ENCODE measurements around the gene CYB561D2. TPM values are rescaled to one million over a fixed set of nuclear protein-coding genes. Genes with fewer than 3 reads are reported as not detected.
A peak's percentile ranks its signal among the peaks of the same experiment; 100 is the strongest.

CYB561D2 gene
- total and polyA plus RNA-seq, 7 experiments from 2014 or later: 23.3 to 52.9 (median 35.0) TPM

GRCh38 chr3:50358911-50359759 is 8.5 kb downstream of the CYB561D2 start, which contains the start of gene TMEM115:
TMEM115 (minus strand) TSS chr3:50359521; CDS start chr3:50359063, 458 bp downstream.
- Histone ChIP-seq H3K27ac (ENCODE audit: low read depth, low read length) (peak within 1 kb of the TSS; percentile 93), H3K4me3 (ENCODE audit: low read length) (peak within 1 kb of the TSS; percentile 88), H3K9me3 (ENCODE audit: control insufficient read depth in 2 of 3, low read length in 3 of 3) (no peaks in the 10 kb centered on the region), H3K36me3 (ENCODE audit: control insufficient read depth in 2 of 3, insufficient read depth in 3 of 3, low read length in 3 of 3) (peaks cover 0 to 42% (median 5%) of the 10 kb centered on the region in 3 experiments), H3K27me3 (ENCODE audit: control insufficient read depth in 2 of 2, insufficient read depth in 2 of 2, low read length in 2 of 2) (no peaks in the 10 kb centered on the region), H3K4me1 (ENCODE audit: control insufficient read depth in 2 of 2, insufficient read depth in 2 of 2, low read length in 2 of 2) (peaks cover 30% of the 10 kb centered on the region in 2 donors)
- ATAC-seq: peak; percentile 100
- H3K36me3 Mint-ChIP-seq: peaks cover 0 to 11% (median 0%) of the 10 kb centered on the region in 5 donors
- peak within 1 kb of the TSS; percentile 73 to 98 (median 96) for H3K27ac Mint-ChIP-seq
- H3K4me1 Mint-ChIP-seq: peaks cover 32 to 54% (median 43%) of the 10 kb centered on the region in 7 donors
- ChIA-PET POLR2A (interaction anchor here (1.0 to 28.0 kb wide), 4 partner anchors 10 to 556 kb away, joined by 3 to 656 read pairs (median 4); partner anchors contain the start of genes C3orf18, CYB561D2, HYAL2 and INKA1), CTCF (no interaction called here)
- peak; percentile 71 to 99 (median 95) for DNase-seq
- peak within 1 kb of the TSS; percentile 91 to 99 (median 98) for H3K4me3 Mint-ChIP-seq
- H3K9me3 Mint-ChIP-seq: no peaks in the 10 kb centered on the region
- intact Hi-C loops (cut with micrococcal nuclease): loop anchor here (1.0 to 10.0 kb wide), 16 partner anchors 8 to 1644 kb away; partner anchors contain the start of genes HEMK1 (in 2 of the 2), IFRD2 (in 2 of the 2), TUSC2 (in 2 of the 2) and DCAF1 (in 1 of the 2)
- no peaks in the 10 kb centered on the region for H3K27me3 Mint-ChIP-seq

GRCh38 chr3:50359760-50360110 is 9.1 kb downstream of the CYB561D2 start:
- Histone ChIP-seq H3K36me3 (ENCODE audit: control insufficient read depth in 2 of 3, insufficient read depth in 3 of 3, low read length in 3 of 3) (peaks cover 0 to 36% (median 5%) of the 10 kb centered on the region in 3 experiments), H3K27me3 (ENCODE audit: control insufficient read depth in 2 of 2, insufficient read depth in 2 of 2, low read length in 2 of 2) (no peaks in the 10 kb centered on the region), H3K4me3 (ENCODE audit: low read length) (peak overlapping the region; percentile 88), H3K4me1 (ENCODE audit: control insufficient read depth in 2 of 2, insufficient read depth in 2 of 2, low read length in 2 of 2) (peaks cover 30 to 34% of the 10 kb centered on the region in 2 donors), H3K9me3 (ENCODE audit: control insufficient read depth in 2 of 3, low read length in 3 of 3) (no peaks in the 10 kb centered on the region), H3K27ac (ENCODE audit: low read depth, low read length) (peak overlapping the region; percentile 93)
- Mint-ChIP-seq H3K27me3 (no peaks in the 10 kb centered on the region), H3K9me3 (no peaks in the 10 kb centered on the region), H3K4me1 (peaks cover 32 to 53% (median 39%) of the 10 kb centered on the region in 7 donors), H3K4me3 (peak overlapping the region; percentile 91 to 99 (median 98)), H3K27ac (peak overlapping the region; percentile 73 to 98 (median 96)), H3K36me3 (peaks cover 0 to 7% (median 0%) of the 10 kb centered on the region in 5 donors)
- ChIA-PET POLR2A (interaction anchor here (1.0 to 28.0 kb wide), 3 partner anchors 25 to 557 kb away, joined by 3 to 656 read pairs (median 6); partner anchors contain the start of genes C3orf18, CYB561D2, HYAL2 and INKA1), CTCF (no interaction called here)
- no peak for DNase-seq
- intact Hi-C loops (cut with micrococcal nuclease): loop anchor here (1.0 to 10.0 kb wide), 16 partner anchors 8 to 1645 kb away; partner anchors contain the start of genes HEMK1 (in 2 of the 2), IFRD2 (in 2 of the 2), TUSC2 (in 2 of the 2) and DCAF1 (in 1 of the 2)
- ATAC-seq: peak; percentile 19

GRCh38 chr3:50364573-50365079 is 14.0 kb downstream of the CYB561D2 start:
- no peak overlapping the region for H3K4me3 ChIP-seq (ENCODE audit: low read length)
- ATAC-seq: peak; percentile 10

GRCh38 chr3:50365080-50365841 is 14.6 kb downstream of the CYB561D2 start:
- no peaks in the 10 kb centered on the region for H3K9me3 Mint-ChIP-seq
- CTCF ChIA-PET: interaction anchor here (0.7 to 1.1 kb wide), 4 partner anchors 17 to 174 kb away, joined by 3 to 4 read pairs (median 3); partner anchors contain the start of gene GNAT1
- Histone ChIP-seq H3K4me1 (ENCODE audit: control insufficient read depth in 2 of 2, insufficient read depth in 2 of 2, low read length in 2 of 2) (peaks cover 13 to 18% of the 10 kb centered on the region in 2 donors), H3K27me3 (ENCODE audit: control insufficient read depth in 2 of 2, insufficient read depth in 2 of 2, low read length in 2 of 2) (no peaks in the 10 kb centered on the region), H3K27ac (ENCODE audit: low read depth, low read length) (peak overlapping the region; percentile 95), H3K36me3 (ENCODE audit: control insufficient read depth in 2 of 3, insufficient read depth in 3 of 3, low read length in 3 of 3) (no peaks in the 10 kb centered on the region), H3K4me3 (ENCODE audit: low read length) (peak overlapping the region; percentile 99), H3K9me3 (ENCODE audit: control insufficient read depth in 2 of 3, low read length in 3 of 3) (no peaks in the 10 kb centered on the region)
- peak overlapping the region; percentile 87 to 97 (median 94) for H3K27ac Mint-ChIP-seq
- DNase-seq (peak; percentile 82 to 96 (median 94)), ATAC-seq (peak; percentile 97)
- POLR2A ChIA-PET: interaction anchor here (0.6 to 28.0 kb wide), 12 partner anchors 8 to 1020 kb away, joined by 3 to 656 read pairs (median 6); partner anchors contain the start of genes C3orf18, CACNA2D2, CYB561D2 and HEMK1
- H3K4me3 Mint-ChIP-seq: peak overlapping the region; percentile 82 to 93 (median 90)
- H3K4me1 Mint-ChIP-seq: peaks cover 8 to 36% (median 20%) of the 10 kb centered on the region in 7 donors
- intact Hi-C loops (cut with micrococcal nuclease): loop anchor here (1.0 to 2.0 kb wide), 13 partner anchors 14 to 1026 kb away; partner anchors contain the start of genes CYB561D2 (in 2 of the 2), NPRL2 (in 2 of the 2), C3orf18 (in 1 of the 2) and CACNA2D2 (in 1 of the 2)
- H3K27me3 Mint-ChIP-seq: no peaks in the 10 kb centered on the region
- no peaks in the 10 kb centered on the region for H3K36me3 Mint-ChIP-seq

More at GRCh38 chr3:50364573-50365079, 14.0 kb downstream of the CYB561D2 start:
- no peaks in the 10 kb centered on the region for H3K9me3 ChIP-seq (ENCODE audit: control insufficient read depth in 2 of 3, low read length in 3 of 3)
- ChIA-PET POLR2A (interaction anchor here (0.8 to 28.0 kb wide), 6 partner anchors 21 to 205 kb away, joined by 3 to 656 read pairs (median 7); partner anchors contain the start of genes C3orf18, CYB561D2, HEMK1 and HYAL2), CTCF (interaction anchor here (0.7 to 1.1 kb wide), 4 partner anchors 17 to 173 kb away, joined by 3 to 4 read pairs (median 3); partner anchors contain the start of gene GNAT1)
- H3K36me3 ChIP-seq (ENCODE audit: control insufficient read depth in 2 of 3, insufficient read depth in 3 of 3, low read length in 3 of 3): no peaks in the 10 kb centered on the region
- peak overlapping the region; percentile 52 for H3K27ac ChIP-seq (ENCODE audit: low read depth, low read length)
- peaks cover 13 to 18% of the 10 kb centered on the region in 2 donors for H3K4me1 ChIP-seq (ENCODE audit: control insufficient read depth in 2 of 2, insufficient read depth in 2 of 2, low read length in 2 of 2)
- Mint-ChIP-seq H3K4me1 (peaks cover 12 to 39% (median 18%) of the 10 kb centered on the region in 7 donors), H3K27me3 (no peaks in the 10 kb centered on the region), H3K36me3 (no peaks in the 10 kb centered on the region), H3K4me3 (peak overlapping the region in 9 of 10 donors; percentile 75 to 93 (median 90)), H3K27ac (peak overlapping the region in 2 of 9 donors; percentile 90 to 97), H3K9me3 (no peaks in the 10 kb centered on the region)
- intact Hi-C loops (cut with micrococcal nuclease): loop anchor here (1.0 to 2.0 kb wide), 13 partner anchors 14 to 1027 kb away; partner anchors contain the start of genes CYB561D2 (in 2 of the 2), NPRL2 (in 2 of the 2), C3orf18 (in 1 of the 2) and CACNA2D2 (in 1 of the 2)
- DNase-seq: peak in 1 of 9 donors; percentile 24
- no peaks in the 10 kb centered on the region for H3K27me3 ChIP-seq (ENCODE audit: control insufficient read depth in 2 of 2, insufficient read depth in 2 of 2, low read length in 2 of 2)

GRCh38 chr3:50365842-50366220 is 15.2 kb downstream of the CYB561D2 start:
- Mint-ChIP-seq H3K9me3 (no peaks in the 10 kb centered on the region), H3K4me3 (peak overlapping the region; percentile 82 to 93 (median 90)), H3K36me3 (no peaks in the 10 kb centered on the region), H3K27ac (peak overlapping the region; percentile 87 to 97 (median 94)), H3K27me3 (no peaks in the 10 kb centered on the region), H3K4me1 (peaks cover 8 to 36% (median 20%) of the 10 kb centered on the region in 7 donors)
- Histone ChIP-seq H3K27me3 (ENCODE audit: control insufficient read depth in 2 of 2, insufficient read depth in 2 of 2, low read length in 2 of 2) (no peaks in the 10 kb centered on the region), H3K36me3 (ENCODE audit: control insufficient read depth in 2 of 3, insufficient read depth in 3 of 3, low read length in 3 of 3) (no peaks in the 10 kb centered on the region), H3K27ac (ENCODE audit: low read depth, low read length) (peak overlapping the region; percentile 95), H3K9me3 (ENCODE audit: control insufficient read depth in 2 of 3, low read length in 3 of 3) (no peaks in the 10 kb centered on the region), H3K4me1 (ENCODE audit: control insufficient read depth in 2 of 2, insufficient read depth in 2 of 2, low read length in 2 of 2) (peaks cover 13 to 18% of the 10 kb centered on the region in 2 donors), H3K4me3 (ENCODE audit: low read length) (peak overlapping the region; percentile 99)
- DNase-seq (no peak), ATAC-seq (no peak)
- ChIA-PET POLR2A (interaction anchor here (0.6 to 28.0 kb wide), 11 partner anchors 9 to 1019 kb away, joined by 3 to 656 read pairs (median 7); partner anchors contain the start of genes C3orf18, CACNA2D2, CYB561D2 and HEMK1), CTCF (interaction anchor here (1.1 kb wide), 1 partner anchor 18 kb away, joined by 3 read pairs; no protein-coding TSS in a partner anchor)
- intact Hi-C loops (cut with micrococcal nuclease): loop anchor here (1.0 to 2.0 kb wide), 13 partner anchors 15 to 1025 kb away; partner anchors contain the start of genes CYB561D2 (in 2 of the 2), NPRL2 (in 2 of the 2), C3orf18 (in 1 of the 2) and CACNA2D2 (in 1 of the 2)
